Measurements from ENCODE around the gene ADPRM. TPM values are rescaled to one million over a fixed set of nuclear protein-coding genes. Genes with fewer than 3 reads are reported as not detected.
"Not testable (repeated sequence)": the region's sequence is repeated elsewhere in the genome, so short reads cannot be mapped to it uniquely, and the experiment has no call there.

The ADPRM gene
- total RNA-seq, 2 experiments from 2014 or later = 34.2 to 35.0 TPM

DNA sequence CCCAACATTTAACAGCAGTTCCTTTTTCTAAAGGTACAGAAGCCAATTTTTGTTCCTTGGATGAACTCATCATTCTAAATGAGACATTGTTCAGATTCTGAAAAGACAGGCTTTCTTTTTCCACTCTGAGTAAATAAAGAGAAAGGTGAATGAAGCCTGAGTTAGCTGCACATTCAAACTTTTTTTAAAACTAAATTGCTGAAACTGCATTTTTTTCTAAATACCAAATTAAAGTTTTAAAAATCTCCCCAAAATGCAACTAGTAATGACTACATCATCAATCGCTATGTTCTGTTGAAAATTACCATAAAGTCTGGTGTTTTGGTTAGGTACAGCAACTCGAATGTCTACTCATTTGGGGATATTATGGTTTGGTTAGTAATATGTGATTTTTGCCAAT lies 9.9 kb upstream of the ADPRM start:
- H3K4me3 ChIP-seq (ENCODE audit: low read length) = no peak overlapping the region
- CTCF ChIA-PET = no interaction called here
- no peak overlapping the region for H3K27ac Mint-ChIP-seq
- intact Hi-C loops (cut with DNase I, micrococcal nuclease) = no loop called here
- H3K36me3 ChIP-seq (ENCODE audit: insufficient read depth, low read length) = peaks cover 63% of the 10 kb centered on the region
- H3K36me3 Mint-ChIP-seq (ENCODE audit: low read depth) = peaks cover 96% of the 10 kb centered on the region
- peaks cover 37% of the 10 kb centered on the region for H3K4me1 Mint-ChIP-seq (ENCODE audit: low read depth)
- H3K9me3 Mint-ChIP-seq = no peaks in the 10 kb centered on the region
- no peak overlapping the region for H3K27ac ChIP-seq (ENCODE audit: low read depth in 1 of 2, low read length in 2 of 2)
- no peaks in the 10 kb centered on the region for H3K9me3 ChIP-seq (ENCODE audit: control insufficient read depth in 1 of 2, insufficient read depth in 1 of 2, low read length in 2 of 2)
- POLR2A ChIA-PET = no interaction called here
- TF ChIP-seq, protein P1, sequence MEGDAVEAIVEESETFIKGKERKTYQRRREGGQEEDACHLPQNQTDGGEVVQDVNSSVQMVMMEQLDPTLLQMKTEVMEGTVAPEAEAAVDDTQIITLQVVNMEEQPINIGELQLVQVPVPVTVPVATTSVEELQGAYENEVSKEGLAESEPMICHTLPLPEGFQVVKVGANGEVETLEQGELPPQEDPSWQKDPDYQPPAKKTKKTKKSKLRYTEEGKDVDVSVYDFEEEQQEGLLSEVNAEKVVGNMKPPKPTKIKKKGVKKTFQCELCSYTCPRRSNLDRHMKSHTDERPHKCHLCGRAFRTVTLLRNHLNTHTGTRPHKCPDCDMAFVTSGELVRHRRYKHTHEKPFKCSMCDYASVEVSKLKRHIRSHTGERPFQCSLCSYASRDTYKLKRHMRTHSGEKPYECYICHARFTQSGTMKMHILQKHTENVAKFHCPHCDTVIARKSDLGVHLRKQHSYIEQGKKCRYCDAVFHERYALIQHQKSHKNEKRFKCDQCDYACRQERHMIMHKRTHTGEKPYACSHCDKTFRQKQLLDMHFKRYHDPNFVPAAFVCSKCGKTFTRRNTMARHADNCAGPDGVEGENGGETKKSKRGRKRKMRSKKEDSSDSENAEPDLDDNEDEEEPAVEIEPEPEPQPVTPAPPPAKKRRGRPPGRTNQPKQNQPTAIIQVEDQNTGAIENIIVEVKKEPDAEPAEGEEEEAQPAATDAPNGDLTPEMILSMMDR (IDR thresholded peaks at IDR 0.05) = no peak
- ATAC-seq (ENCODE audit: poor library complexity) = no peak
- no peaks in the 10 kb centered on the region for H3K27me3 Mint-ChIP-seq
- H3K4me1 ChIP-seq (ENCODE audit: insufficient read depth, low read length) = no peaks in the 10 kb centered on the region
- no peak overlapping the region for H3K4me3 Mint-ChIP-seq
- H3K27me3 ChIP-seq (ENCODE audit: control insufficient read depth in 1 of 2, insufficient read depth in 2 of 2, low read length in 2 of 2) = no peaks in the 10 kb centered on the region
- no peak for DNase-seq

DNA sequence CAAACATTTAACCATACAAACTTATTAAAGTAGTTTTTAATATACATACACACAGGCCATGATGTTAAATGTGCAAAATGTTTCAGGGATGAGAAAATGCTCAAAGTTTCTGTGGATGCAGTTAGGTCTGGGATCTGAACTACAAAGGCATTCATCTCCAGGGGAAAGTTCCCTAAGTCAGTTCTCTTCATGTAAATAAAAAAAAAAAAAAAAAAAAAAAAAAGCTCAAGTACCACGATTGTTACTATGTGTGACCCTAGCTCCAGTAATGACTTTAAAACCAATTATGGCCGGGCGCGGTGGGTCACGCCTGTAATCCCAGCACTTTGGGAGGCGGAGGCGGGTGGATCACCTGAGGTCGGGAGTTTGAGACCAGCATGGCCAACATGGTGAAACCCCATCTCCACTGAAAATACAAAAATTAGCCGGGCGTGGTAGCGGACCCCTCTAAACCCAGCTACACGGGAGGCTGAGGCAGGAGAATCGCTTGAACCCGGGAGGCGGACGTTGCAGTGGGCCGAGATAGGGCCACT lies 1.5 kb upstream of the ADPRM start:
- not testable (repeated sequence) for H3K9me3 Mint-ChIP-seq; H3K27me3 ChIP-seq (ENCODE audit: control insufficient read depth in 1 of 2, insufficient read depth in 2 of 2, low read length in 2 of 2); H3K9me3 ChIP-seq (ENCODE audit: control insufficient read depth in 1 of 2, insufficient read depth in 1 of 2, low read length in 2 of 2); DNase-seq; ATAC-seq (ENCODE audit: poor library complexity); H3K4me3 ChIP-seq (ENCODE audit: low read length); H3K27me3 Mint-ChIP-seq; H3K27ac ChIP-seq (ENCODE audit: low read depth in 1 of 2, low read length in 2 of 2)
- Mint-ChIP-seq H3K36me3 (ENCODE audit: low read depth) (peaks cover 81% of the 10 kb centered on the region), H3K27ac (peak overlapping the region; percentile 95), H3K4me1 (ENCODE audit: low read depth) (peaks cover 67% of the 10 kb centered on the region), H3K4me3 (peak overlapping the region; percentile 94)
- ChIA-PET POLR2A (interaction anchor here (1.5 to 1.9 kb wide), 2 partner anchors 34 to 149 kb away, joined by 6 to 7 read pairs; partner anchors contain the start of gene TMEM220), CTCF (interaction anchor here (0.9 to 1.0 kb wide), 2 partner anchors 10 to 12 kb away, joined by 3 read pairs; no protein-coding TSS in a partner anchor)
- Histone ChIP-seq H3K4me1 (ENCODE audit: insufficient read depth, low read length) (peaks cover 32% of the 10 kb centered on the region), H3K36me3 (ENCODE audit: insufficient read depth, low read length) (peaks cover 37% of the 10 kb centered on the region)
- intact Hi-C loops (cut with DNase I, micrococcal nuclease) = loop anchor here in 1 of 2 experiments (5.0 kb wide), 1 partner anchor 1326 kb away; the partner anchor contains the start of gene MAP2K4

- Mint-ChIP-seq H3K27me3 (no peaks in the 10 kb centered on the region), H3K27ac (peak overlapping the region; percentile 95), H3K4me1 (ENCODE audit: low read depth) (peaks cover 71% of the 10 kb centered on the region), H3K9me3 (no peaks in the 10 kb centered on the region), H3K4me3 (peak overlapping the region; percentile 94), H3K36me3 (ENCODE audit: low read depth) (peaks cover 71% of the 10 kb centered on the region)
- DNase-seq = peak in 2 of 14 experiments; percentile 2 to 25
- H3K4me1 ChIP-seq (ENCODE audit: insufficient read depth, low read length) = peaks cover 42% of the 10 kb centered on the region
- CTCF ChIA-PET = no interaction called here
- no peaks in the 10 kb centered on the region for H3K27me3 ChIP-seq (ENCODE audit: control insufficient read depth in 1 of 2, insufficient read depth in 2 of 2, low read length in 2 of 2)
- H3K4me3 ChIP-seq (ENCODE audit: low read length) = peak overlapping the region; percentile 81
- ATAC-seq (ENCODE audit: poor library complexity) = no peak
- intact Hi-C loops (cut with DNase I, micrococcal nuclease) = loop anchor here in 1 of 2 experiments (5.0 kb wide), 1 partner anchor 1324 kb away; the partner anchor contains the start of gene MAP2K4
- POLR2A ChIA-PET = interaction anchor here (1.0 to 2.1 kb wide), 2 partner anchors 32 to 39 kb away, joined by 3 to 7 read pairs; no protein-coding TSS in a partner anchor
- peaks cover 15% of the 10 kb centered on the region for H3K36me3 ChIP-seq (ENCODE audit: insufficient read depth, low read length)
- TF ChIP-seq, protein P1 (IDR thresholded peaks at IDR 0.05) = no peak
- no peaks in the 10 kb centered on the region for H3K9me3 ChIP-seq (ENCODE audit: control insufficient read depth in 1 of 2, insufficient read depth in 1 of 2, low read length in 2 of 2)
- peak overlapping the region; percentile 84 to 95 for H3K27ac ChIP-seq (ENCODE audit: low read depth in 1 of 2, low read length in 2 of 2)
Observed at GRCh38 chr17:10698096-10698818, 863 bp downstream of the ADPRM start.

Measured in CD4-positive, alpha-beta T cell (primary cell).